GM12864 (cell line): Measurements from ENCODE around the gene DDOST.
A peak's percentile ranks its signal among the peaks of the same experiment; 100 is the strongest.

Source experiments
- DNase-seq: peaks from one replicate; pipeline ENCODE4 v3.0.0-alpha.2; 2011; ENCODE audit warnings: low read depth
- H3K4me3 ChIP-seq: 2 replicates; pipeline ENCODE4 v1.5.1; 2011; ENCODE audit warnings: mild to moderate bottlenecking, low read depth, low read length, control low read depth
- TF ChIP-seq, protein P1 (sequence below): IDR thresholded peaks from 2 replicates; pipeline ENCODE4 v1.5.1; 2011; ENCODE audit warnings: low read depth, mild to moderate bottlenecking, moderate library complexity, low read length, control low read depth, inconsistent platforms; ENCODE audit errors: missing control alignments

DDOST gene

GRCh38 chr1:20663365-20663764, 2.2 kb upstream of the DDOST start:
- no peak overlapping the region for H3K4me3 ChIP-seq

DNA sequence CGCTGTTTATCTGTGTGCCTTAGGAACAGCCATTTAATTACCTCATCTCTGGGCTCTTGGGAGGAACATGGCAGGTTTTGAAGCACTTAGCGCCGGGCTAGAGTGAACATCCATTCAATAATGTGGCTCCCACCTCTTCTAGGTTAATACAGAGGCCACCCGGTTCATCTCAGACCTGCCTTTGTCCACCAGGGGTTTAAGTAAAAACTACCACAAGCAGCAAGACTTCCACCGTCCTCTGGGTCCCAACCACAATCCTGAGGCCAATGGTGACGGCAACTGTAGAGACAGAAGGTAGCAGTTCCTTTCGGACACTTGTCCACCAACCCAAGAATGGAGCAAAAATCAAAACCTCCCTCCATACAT, 924 bp upstream of the DDOST start:
- TF ChIP-seq, protein P1, sequence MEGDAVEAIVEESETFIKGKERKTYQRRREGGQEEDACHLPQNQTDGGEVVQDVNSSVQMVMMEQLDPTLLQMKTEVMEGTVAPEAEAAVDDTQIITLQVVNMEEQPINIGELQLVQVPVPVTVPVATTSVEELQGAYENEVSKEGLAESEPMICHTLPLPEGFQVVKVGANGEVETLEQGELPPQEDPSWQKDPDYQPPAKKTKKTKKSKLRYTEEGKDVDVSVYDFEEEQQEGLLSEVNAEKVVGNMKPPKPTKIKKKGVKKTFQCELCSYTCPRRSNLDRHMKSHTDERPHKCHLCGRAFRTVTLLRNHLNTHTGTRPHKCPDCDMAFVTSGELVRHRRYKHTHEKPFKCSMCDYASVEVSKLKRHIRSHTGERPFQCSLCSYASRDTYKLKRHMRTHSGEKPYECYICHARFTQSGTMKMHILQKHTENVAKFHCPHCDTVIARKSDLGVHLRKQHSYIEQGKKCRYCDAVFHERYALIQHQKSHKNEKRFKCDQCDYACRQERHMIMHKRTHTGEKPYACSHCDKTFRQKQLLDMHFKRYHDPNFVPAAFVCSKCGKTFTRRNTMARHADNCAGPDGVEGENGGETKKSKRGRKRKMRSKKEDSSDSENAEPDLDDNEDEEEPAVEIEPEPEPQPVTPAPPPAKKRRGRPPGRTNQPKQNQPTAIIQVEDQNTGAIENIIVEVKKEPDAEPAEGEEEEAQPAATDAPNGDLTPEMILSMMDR = no peak
- DNase-seq = no peak
- peak overlapping the region; percentile 89 for H3K4me3 ChIP-seq

More at GRCh38 chr1:20663365-20663764, 2.2 kb upstream of the DDOST start:
- no peak for DNase-seq
- TF ChIP-seq, protein P1 = no peak

GRCh38 chr1:20660847-20661206, 342 bp downstream of the DDOST start:
- TF ChIP-seq, protein P1 = no peak
- no peak for DNase-seq
- peak overlapping the region; percentile 89 for H3K4me3 ChIP-seq

- H3K4me3 ChIP-seq = peak overlapping the region; percentile 89
- TF ChIP-seq, protein P1 = no peak
- no peak for DNase-seq
These were observed 806 bp downstream of the DDOST start for GRCh38 chr1:20660363-20660762.

- no peak for DNase-seq
- TF ChIP-seq, protein P1 = no peak
- H3K4me3 ChIP-seq = no peak overlapping the region
These were observed 2.8 kb downstream of the DDOST start for GRCh38 chr1:20658166-20658915.

DNA sequence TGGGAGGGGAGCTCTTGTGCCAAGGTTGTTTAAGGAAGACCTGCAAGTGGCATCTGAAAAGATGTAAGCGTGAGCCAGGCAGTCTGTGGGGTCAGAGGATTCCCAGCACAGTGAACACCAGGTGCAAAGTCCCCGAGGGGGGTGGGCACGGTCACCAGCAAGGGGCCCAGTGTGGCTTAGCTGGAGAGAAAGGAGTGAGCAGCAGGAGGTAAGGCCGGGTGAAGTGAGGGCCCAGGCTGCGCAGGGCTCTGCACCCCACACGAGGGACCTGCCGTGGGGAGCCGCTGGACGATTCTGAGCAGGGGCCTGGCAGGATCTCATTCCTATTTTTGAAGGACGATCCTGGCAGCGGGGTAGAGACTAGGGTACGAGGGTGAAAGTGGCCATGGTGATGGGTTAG, 4.1 kb downstream of the DDOST start:
- TF ChIP-seq, protein P1 = no peak
- H3K4me3 ChIP-seq = no peak overlapping the region
- DNase-seq = no peak

DNA sequence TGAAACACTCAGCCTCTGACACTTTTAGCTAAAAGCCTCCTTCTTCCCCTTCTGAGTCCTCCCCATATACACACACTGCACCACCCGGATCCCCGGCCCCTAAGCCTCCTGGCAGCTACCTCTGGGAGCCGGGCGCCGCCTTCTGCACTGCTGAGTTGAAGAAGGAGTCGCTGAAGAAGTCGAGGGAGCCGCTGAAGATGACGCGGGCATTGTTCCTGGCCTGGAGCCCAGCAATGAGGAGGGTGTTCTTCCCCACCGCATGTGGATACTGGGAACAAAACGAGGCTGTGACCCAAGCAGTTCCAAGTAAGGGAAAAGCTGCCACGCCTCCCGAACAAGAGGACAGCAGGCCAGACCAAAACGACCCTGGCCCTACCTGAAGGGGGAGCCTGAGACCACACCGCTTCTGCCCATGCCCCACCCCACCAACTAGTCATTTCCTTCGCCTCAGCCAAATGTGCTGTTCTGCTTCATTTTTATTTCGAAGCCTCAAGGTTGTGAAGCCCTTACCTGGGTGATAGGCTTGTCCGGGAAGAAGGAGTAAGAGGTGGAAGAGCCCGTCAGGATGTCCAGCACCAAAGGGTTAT, 7.0 kb downstream of the DDOST start:
- TF ChIP-seq, protein P1 = no peak
- H3K4me3 ChIP-seq = no peak overlapping the region
- DNase-seq = no peak
